T-helper 9 cell (primary cell): ENCODE results near the gene TBX4.
"Not testable (repeated sequence)": the region's sequence is repeated elsewhere in the genome, so short reads cannot be mapped to it uniquely, and the experiment has no call there.

ENCODE experiments used
- DNase-seq: peaks from one replicate; pipeline ENCODE4 v3.0.0-alpha.2; 2020

The TBX4 gene

DNA sequence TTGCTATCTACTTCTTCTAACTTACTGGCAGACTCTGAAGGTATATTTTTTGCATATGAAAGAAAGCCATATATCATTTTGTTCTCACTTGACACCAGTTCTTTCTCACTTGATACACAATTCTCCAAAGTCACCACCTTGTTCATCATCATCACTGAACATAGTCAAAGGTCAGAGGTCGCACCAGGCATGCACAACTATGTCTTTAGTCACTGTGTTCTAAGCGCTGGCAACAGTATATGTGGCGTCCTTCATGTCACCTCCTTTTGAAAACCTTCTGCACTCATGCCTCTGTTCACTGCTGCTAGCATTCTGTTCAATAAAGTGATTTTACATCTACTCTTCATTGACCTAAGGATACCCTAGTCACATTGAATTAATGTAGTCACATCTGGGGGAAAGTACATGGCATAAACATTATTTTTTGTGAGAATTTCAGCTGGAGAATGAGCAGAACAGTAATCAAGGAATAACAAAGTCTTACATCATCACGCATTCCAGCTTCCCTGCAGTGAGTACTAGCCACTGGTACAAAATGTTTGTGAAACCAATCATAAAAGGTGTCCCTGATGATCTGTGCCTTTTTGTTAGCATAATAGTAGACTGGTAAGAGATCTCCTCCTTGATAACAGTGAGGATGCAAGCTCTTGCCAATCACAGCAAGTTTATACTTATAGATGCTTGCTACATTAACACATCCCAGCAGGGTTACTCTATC lies 20.5 kb upstream of the TBX4 start:
- DNase-seq = no peak

DNA sequence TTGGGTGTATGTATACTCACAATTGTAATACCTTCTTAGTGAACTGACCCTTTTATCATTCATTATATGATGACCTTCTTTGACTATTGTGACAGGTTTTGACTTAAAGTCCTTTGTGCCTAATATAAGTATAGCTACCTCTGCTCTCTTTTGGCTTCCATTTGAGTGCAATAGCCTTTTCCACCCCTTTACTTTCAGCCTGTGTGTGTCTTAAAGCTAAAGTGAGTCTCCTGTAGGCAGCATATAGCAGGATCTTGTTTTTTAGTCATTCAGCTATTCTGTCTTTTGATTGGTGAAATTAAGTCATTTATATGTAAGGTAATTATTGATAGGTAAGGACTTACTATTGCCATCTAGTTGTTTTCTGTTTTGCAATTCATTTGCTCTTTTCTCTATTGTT lies 15.9 kb upstream of the TBX4 start:
- no peak for DNase-seq

DNA sequence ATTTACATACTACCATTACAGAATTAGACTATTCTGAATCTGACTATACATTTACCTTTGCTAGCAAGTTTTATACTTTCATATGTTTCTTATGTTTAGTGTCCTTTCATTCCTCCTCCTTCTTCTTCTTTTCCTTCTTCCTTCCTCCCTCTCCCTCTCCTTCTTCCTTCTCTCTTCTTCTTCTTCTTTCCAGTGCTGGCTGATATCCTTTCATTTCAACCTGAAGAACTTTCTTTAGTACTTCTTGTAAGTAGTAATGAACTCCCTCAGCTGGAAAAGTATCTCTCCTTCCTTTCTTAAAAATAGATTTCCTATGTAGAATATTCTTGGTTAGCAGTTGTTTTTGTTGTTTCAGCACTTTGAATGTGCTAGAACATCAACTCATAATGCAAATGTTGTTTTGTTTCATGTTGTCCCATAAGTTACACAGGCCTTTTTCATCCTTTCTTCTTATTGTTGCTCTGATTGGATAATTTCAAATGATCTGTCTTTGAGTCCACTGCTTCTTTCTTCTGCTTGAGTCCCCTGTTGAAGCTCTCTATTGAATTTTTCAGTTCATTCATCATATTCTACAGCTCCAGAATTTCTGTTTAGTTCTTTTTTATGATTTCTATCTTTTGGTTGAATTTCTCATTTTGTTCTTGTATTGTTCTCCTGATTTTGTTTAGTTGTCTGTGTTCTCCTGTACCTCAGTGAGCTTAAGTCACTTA lies 15.1 kb upstream of the TBX4 start:
- no peak for DNase-seq

DNA sequence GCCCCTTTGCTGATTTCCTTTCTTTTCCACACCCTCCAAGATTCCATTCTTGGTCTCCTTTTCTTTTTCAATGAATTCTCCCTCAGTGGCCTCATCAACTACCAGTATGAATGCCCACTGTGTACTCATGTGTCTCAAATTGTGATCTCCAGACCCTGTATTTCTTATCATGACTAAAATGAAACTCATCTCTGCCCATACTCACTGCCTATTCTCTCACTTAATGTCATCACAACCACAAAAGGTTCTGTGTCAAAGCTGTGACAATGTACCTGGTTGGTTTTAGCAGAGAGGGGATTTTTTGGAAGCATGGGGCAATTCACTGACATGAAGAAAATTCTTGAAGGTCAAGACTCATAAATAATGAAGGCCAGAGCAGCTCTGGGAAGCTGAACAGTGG lies 11.5 kb upstream of the TBX4 start:
- no peak for DNase-seq

DNA sequence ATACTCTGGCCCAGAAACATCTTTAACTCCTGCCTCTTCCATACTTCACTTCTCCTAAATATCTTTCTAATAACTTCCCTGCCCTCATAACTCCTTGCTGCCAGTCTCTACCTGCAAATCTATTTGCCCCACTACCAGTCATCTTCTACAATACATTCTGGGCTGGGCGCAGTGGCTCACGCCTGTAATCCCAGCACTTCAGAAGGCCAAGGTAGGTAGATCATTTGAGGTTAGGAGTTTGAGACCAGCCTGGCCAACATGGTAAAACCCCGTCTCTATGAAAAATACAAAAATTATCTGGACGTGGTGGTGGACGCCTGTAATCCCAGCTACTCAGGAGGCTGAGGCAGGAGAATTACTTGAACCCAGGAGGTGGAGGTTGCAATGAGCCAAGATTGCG lies 10.7 kb upstream of the TBX4 start:
- DNase-seq = not testable (repeated sequence)

DNA sequence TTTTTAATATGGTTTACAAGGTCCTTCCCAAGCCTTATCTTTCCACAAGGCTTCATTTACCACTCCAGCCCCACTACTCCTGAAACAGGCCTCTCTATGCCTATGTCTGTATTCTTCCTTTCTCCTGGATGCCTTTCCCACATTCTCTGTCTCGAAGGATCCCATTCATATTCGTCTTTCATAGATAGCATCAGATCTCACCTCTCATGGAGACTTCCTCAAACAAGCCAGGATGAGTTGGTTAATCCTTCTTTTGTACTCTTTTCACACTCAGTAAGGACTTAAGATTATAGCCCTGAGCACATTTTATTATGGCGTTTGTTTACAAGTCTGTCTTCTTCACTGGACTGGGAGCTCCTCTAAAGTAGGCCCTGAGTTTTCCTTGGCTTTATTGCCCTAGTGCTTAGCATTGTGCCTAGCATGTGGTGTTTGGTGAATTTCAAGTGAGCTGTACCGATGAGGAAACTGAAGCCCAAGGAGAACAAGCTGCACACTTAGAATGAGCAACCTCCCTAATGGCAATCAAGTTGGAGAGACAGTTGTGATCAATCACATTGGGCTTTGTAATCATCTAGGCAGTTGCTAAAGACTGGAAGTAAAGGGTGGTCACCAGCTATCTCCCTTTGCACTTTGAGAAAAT lies 10.0 kb upstream of the TBX4 start:
- no peak for DNase-seq

DNA sequence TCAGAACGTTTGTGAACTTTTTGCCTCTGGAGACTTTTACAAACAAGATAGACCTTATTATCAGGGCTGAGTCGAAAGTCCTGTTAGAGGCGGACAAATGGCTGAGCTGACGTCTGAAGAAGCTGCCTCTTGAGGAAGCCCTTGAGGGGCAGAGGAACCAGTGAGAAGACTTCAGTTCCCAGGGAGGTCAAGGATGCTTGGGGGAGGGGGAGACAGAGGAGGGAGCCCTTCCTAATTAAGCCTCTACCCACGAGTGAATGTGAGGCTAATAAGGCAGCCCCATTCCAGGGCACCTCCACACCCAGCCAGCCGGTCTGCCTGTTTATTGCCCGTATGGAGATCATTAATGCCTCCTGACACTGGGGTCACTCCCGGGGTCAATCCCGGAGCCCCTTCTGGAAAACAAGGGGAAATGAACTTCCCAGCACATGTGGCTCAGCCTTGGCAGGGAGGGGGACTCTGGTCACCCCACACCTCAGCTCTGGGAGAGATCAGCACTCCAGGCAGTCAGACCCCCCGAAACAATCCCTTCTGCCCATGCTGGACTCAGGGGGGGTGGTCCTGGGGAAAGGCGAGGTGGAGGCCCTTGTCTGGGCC lies 9.2 kb upstream of the TBX4 start:
- DNase-seq = no peak

DNA sequence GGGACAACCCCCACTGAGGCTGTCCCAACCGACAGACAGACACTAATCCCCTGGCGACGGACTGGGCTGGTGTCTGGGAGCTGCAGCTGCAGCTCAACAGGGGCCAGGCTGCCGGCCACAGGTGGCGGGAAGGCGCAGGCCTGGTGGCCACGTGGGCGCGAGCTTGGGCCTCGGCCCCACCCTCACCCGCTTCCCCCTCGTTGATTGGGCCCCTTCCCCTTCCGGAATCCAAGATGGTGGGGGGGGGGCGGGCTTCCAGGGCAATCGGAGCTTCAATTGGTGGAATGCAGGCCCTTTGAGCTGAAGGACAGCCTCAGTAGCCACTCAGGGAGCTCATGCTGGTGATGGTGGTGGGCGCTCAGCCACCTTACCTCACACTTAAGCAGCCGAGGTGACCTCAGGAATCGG lies 8.7 kb upstream of the TBX4 start:
- DNase-seq = no peak

DNA sequence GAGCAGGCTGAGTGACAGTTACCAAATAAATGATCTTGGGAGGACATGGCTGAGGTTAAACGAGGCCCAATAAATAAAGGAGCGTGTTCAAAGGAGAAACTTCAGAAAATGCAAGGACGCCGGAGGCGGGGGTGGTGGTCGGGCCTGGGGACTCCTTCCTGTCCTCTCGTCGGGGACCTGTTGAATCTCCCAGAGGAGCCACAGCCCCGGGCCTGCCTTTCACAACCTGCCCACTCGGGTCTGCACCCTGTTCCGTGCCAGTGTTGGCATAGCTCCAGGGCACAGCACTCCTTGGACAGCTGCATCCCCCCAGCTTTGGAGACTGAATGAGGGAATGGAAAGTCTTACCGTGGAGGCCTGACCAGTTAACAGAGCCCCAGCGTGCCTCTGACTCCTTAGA lies 8.1 kb upstream of the TBX4 start:
- no peak for DNase-seq

DNA sequence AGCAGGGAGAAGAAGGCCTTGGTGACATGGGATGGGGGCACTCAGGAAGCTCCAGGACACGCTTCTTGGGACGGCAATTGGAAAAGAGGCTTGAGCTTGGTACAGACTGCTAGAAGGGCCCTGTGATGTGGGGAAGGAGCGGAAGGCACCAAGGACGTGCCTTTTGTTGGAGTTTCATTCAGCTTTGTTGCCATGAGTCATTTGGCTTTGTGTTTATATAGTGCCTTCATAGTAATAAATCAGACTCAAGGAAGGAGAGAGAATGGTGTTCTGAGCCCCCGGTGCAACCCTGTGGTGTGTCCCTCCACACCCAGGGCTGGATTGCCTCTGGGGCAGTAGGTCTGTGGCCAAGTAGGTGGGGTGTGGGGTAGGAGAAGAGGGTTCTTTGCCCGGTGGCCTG lies 7.4 kb upstream of the TBX4 start:
- DNase-seq = no peak

DNA sequence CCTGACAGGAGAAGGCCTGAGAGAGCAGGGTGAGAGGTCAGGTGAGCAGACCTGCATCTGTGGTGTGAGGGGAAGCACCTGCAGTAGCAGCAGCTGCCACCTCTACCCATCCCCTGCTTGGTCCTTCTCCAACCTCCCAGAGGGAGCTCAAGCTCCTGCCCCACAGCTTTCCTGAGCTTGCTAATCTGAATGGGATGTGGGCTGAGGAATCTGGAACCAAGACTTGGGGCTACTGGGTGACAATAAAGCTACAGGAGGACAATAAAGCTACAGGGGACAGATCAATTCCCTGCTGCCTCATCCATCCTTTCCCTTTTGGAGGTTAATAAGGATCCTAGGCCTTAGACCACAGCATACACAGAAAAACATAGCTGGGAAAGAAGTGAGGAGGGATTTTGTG lies 4.9 kb upstream of the TBX4 start:
- no peak for DNase-seq

DNA sequence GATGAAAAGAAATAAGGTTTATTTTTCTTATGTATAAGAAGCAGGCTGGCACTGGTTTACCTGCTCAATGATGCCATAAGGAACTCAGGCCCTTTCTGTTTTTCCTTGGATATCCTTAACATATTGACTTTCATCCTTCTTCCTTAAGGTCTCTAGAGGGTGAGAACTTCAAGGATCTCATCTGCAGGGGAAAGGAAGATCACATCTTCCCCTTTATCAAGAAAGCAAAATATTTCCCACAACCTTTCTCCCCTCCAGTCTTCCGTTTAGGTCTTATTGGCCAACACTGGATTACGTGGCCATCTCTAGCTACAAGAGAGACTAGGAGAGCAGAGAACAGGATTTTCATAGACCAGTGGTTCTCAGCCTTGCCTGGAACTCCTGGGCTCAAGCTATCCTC lies 4.2 kb upstream of the TBX4 start:
- DNase-seq = no peak

DNA sequence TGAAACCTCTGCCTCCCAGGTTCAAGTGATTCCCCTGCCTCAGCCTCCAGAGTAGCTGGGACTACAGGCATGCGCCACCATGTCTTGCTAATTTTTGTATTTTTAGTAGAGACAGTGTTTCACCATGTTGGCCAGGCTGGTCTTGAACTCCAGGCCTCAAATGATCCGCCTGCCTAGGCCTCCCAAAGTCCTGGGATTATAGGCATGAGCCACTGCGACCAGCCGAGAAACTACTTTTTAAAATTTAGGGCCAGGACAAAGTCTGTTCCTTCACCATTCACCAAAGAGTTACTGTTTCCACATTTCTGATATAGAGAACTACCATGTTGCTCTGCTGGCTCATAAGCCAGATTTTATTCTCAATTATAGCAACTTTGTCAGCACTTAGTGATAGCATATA lies 3.1 kb upstream of the TBX4 start:
- DNase-seq = not testable (repeated sequence)

DNA sequence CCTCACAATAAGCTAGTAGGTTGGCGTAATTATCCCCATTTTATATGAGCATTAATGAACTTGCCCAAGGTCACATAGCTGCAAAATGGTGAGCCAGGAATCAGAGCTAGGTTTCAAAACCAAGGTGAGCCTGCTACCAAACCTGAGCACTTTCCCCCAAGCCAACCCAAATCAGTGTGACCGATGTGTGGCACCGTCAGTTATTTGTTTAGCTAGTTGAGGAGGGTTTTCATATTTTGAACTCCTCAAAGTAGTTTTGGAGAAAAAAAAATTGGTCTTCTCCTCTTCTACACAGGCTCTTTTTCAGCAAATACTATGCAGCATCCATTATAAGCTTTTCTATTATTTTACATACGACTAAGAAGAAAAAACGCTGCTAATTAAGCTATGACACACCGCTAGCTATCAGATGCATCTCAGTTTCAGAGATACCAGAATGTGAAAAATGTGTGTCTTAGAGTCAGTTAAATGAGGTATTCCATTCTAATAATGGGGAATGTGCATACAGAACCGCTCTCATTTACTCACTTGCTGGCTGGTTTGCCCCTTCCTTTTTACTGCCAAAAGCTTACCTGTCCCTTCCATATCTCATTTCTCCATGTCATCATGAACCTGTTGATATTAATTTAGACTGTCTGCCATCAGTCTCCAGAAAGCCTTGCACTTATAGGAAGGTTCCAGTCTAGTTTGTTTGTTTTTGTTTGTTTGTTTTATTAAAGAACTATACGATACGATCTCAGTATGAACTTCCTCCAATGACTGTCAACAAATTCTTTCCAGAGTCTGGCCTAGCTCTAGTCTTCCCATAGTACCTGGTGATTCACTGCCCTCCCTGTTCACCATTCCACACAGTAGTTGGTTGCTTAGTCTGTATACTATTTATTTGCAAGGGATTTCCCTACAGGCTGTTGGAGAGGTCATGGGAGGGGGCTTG lies 2.2 kb upstream of the TBX4 start:
- no peak for DNase-seq

DNA sequence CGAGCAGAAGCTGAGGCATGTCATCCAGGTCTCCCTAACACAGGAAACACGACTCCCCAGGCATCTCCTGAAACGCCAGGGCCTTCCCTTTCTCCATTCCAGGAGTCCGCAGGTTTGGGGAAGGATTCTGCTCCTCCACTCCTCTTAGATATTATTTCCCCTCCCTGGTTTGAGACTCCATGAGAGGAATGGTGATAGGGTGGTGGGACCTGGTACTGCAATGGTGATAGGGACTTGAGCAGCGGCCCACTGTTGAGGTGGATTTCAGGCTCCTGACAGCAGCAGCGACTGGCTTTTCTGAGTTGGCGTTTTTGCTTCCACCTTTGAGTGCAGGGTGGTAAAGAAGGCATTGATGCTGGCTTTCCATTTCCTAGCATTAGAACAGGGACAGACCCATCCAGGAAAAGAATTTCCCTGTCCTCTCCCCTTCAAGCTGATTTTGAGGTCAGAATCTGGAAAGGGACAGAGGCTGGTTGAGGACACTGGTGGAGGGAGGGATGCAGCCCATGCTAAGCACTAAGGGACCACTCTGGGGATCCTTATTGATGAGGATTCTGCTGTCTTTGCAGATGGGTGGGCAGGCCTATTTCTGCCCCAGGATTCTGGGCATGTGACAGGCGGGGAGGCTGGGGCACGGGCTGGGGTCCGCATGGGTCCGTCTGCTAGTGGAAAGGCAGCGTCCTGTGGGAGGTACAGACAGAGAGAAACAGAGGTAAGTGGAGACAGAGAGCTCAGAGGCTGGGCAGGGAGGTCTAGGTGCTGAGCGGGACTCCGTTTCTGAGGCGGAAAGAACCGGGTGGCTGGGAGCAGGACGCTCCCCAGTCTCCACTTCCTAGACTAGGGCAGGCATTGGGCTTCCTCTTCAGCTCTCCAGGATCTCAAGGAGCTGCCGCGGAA lies 1.3 kb upstream of the TBX4 start:
- DNase-seq = no peak

DNA sequence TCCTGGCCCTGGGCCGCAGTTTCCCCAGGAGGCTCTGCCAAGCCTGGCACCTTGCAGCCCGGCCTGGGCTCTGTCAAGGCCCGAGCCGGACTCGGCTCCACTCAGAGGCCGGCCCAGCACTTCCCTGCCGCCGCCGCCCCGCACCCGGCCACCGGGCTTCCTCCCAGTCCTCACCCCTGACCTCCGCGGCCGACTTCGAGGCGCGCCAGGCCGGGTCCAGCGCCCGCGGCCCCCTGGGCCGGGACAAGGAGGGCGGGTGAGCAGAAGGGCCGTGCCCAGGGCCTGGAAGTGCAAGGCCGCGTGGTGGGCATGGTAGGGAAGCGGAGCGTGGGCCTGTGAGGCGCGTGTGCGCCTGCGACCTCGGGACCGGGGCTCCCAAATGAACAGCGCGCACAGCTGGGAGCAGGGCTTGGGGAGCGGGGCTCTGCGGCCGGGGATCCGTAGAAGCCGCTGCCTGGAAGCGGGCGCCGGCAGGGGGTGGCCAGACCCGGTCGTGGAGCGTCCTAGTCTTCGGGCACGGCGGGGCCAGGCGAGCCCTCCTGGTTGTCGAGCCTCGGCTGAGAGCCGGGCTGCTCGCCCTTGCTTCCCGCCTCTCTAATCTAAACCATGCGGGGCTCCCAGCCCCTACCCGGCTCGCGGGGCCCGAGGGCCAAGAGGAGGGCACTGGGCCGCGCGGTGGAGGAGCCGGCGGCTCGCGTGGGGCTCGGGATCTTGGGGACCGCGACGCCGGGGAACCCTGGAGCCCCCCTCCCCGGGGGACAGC lies 503 bp upstream of the TBX4 start:
- DNase-seq = no peak

DNA sequence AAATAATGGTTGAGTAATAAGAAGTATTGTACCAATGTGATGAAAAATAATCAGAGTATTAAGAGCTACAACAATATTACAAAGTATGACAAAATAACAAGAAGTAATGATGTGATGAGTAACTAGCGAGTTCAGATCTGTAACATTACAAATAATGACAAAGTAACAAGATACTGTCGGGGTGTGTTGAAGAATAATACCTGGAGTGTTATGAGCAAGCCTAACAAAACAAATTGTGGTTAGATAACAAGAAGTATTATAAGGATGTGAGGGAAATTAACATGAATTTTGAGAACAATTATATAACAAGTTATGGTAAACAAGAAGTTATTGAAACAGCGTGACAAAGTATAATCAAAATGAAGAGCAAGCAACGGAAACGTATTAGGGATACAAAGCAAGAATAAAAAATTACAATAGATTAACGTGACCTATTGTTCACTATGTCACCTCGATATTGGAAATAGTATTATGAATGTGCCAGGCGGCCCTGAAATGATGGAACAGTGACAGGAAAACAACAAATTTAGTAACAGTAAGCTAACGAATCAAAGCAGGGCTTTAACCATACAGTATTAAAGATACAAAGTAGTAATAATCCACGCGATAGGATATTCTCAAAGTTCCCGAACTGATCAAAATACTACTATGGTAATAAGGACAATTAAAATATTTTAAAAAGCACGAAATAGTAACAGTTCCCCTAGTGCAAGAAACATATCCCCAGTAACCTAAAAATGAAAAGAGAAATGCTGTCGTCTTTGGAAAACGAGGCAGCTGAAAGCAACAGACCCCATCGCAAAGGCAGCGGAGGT lies 1.6 kb downstream of the TBX4 start:
- no peak for DNase-seq

DNA sequence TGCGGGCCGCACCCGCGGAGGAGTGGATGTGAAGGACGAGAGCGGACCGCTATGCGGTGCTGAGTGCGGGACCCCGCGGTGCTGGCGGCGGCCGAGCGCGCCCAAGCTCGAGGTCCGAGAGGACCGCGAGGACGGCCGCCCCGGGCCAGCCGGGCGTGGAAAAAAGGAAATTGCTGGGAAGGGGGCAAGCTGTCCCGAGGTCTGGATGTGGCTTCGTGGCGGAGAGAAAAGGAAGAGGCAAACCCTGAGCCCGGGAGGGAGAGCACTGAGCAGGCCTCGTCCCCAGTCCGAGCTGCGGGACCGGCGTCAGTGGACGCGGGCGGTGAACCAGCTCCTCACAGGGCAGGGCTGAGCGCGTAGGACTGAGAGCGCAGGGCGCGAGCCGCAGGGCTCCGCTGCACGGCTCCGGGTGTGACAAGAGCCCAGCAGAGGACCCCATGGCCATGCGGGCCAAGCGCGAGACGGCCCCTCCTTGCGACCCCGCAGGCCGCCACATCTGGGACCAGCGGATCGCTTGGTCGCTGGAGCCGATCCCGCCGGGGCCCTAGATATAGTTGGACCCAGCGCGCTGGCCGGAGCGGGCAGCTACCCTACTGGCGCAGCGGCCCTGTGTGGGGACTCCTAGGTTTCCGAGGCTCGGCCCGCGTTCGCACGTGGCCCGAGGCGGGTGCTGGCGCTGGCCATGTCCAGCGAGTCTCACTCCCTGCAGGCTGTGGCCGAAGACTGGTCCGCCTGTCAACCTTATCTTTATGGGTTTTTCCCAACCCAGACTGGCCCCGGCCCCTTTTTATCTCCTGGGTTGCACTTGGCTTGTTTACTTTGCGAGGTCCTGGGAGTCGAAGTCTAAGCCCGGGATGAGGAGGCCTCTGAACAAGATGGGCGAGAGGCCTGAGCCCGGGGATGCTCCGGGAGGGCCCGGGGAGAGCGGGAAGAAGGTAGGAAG lies 2.4 kb downstream of the TBX4 start:
- no peak for DNase-seq
